Stomach (tissue), 9 donors: ENCODE measurements around the gene IL13. TPM values are rescaled to one million over a fixed set of nuclear protein-coding genes. Genes with fewer than 3 reads are reported as not detected.

Source experiments
- DNase-seq, 2 donors: peaks; one replicate each; pipeline versions ENCODE4 v3.0.0 to v3.0.0-alpha.2; 2013 to 2019
- H3K27ac ChIP-seq, 5 donors: fragments of 200-600 bp in 4 of 5; sonication (generic) in 4 of 5; one replicate each; pipeline ENCODE4 v1.5.1; 2013 to 2019; ENCODE audit warnings: mild to moderate bottlenecking in 1 of 5, moderate library complexity in 1 of 5
- H3K27me3 ChIP-seq, 3 donors: fragments of 200-600 bp; sonication (generic); one replicate each; pipeline ENCODE4 v1.5.1; 2017 to 2019; ENCODE audit warnings: mixed run types in 1 of 3
- H3K36me3 ChIP-seq, 4 donors: fragments of 200-600 bp; sonication (generic); 1 replicate in 3 of 4; 2 replicates in 1 of 4; pipeline ENCODE4 v1.5.1; 2016 to 2019
- H3K4me1 ChIP-seq, 4 donors: fragments of 200-600 bp; sonication (generic); one replicate each; pipeline ENCODE4 v1.5.1; 2016 to 2019
- H3K4me3 ChIP-seq, 4 donors: fragments of 200-600 bp; sonication (generic) in 3 of 4; one replicate each; pipeline ENCODE4 v1.5.1; 2016 to 2019; ENCODE audit warnings: mild to moderate bottlenecking in 1 of 4
- H3K9me3 ChIP-seq, 4 donors: fragments of 200-600 bp; sonication (generic); one replicate each; pipeline ENCODE4 v1.5.1; 2016 to 2019
- EP300 ChIP-seq: sonication (generic); formaldehyde crosslinking; IDR thresholded peaks from one replicate; pipeline ENCODE4 v1.6.1; 2017; ENCODE audit warnings: antibody characterized with exemption
- POLR2A ChIP-seq, 4 donors: fragments of 450-650 bp; IDR thresholded peaks; one replicate each; pipeline ENCODE4 v1.6.1; 2016; ENCODE audit warnings: antibody characterized with exemption in 4 of 4, control low read depth in 2 of 4, mild to moderate bottlenecking in 1 of 4, moderate library complexity in 1 of 4
- POLR2AphosphoS5 ChIP-seq, 3 donors: sonication (generic); formaldehyde crosslinking; IDR thresholded peaks; one replicate each; pipeline ENCODE4 v1.6.1; 2016; ENCODE audit warnings: antibody characterized with exemption in 3 of 3
- WGBS, 5 donors: extraction: QIAGEN DNeasy Blood & Tissue Kit in 3 of 5; methylation state at CpG; one replicate each; pipeline versions ENCODE4 v1.1.5 to v1.1.7; 2013 to 2018; 5-methylcytosine and 5-hydroxymethylcytosine counted together
- intact Hi-C: fragments of 100-400 bp; cut with DNase I; formaldehyde crosslinking; loops from one replicate; pipeline ENCODE4 v1.15.1; 2023; ENCODE audit warnings: low total_unique reads
- polyA plus RNA-seq, 3 donors: library from polyadenylated mRNA; stranded (reverse); fragments of 200-250 nt; gene quantifications; one replicate each; pipeline ENCODE4 v1.2.3, GENCODE V29; 2013
- total RNA-seq, 5 donors: library from RNA; depleted of rRNA; stranded (reverse); fragments of >200 nt; gene quantifications; one replicate each; pipeline versions ENCODE4 v1.1.0 to v1.2.3, GENCODE V29; 2014 to 2016
- TF ChIP-seq, protein P1 (sequence below), 7 experiments: fragments of 450-650 bp in 4 of 7; fragments of 200-600 bp in 3 of 7; sonication (generic) in 3 of 7; IDR thresholded peaks; one replicate each; pipeline ENCODE4 v1.5.1; 2016 to 2019; ENCODE audit warnings: antibody characterized with exemption in 7 of 7, control low read depth in 2 of 7, mild to moderate bottlenecking in 1 of 7
- donor health status: healthy with polysubstance abuse.
- donor health status: Bipolar disorder and iron deficiency.
- donor health status: healthy.

Gene IL13
- total and polyA plus RNA-seq, 8 donors, result 0.55 TPM; not detected in 7

DNA sequence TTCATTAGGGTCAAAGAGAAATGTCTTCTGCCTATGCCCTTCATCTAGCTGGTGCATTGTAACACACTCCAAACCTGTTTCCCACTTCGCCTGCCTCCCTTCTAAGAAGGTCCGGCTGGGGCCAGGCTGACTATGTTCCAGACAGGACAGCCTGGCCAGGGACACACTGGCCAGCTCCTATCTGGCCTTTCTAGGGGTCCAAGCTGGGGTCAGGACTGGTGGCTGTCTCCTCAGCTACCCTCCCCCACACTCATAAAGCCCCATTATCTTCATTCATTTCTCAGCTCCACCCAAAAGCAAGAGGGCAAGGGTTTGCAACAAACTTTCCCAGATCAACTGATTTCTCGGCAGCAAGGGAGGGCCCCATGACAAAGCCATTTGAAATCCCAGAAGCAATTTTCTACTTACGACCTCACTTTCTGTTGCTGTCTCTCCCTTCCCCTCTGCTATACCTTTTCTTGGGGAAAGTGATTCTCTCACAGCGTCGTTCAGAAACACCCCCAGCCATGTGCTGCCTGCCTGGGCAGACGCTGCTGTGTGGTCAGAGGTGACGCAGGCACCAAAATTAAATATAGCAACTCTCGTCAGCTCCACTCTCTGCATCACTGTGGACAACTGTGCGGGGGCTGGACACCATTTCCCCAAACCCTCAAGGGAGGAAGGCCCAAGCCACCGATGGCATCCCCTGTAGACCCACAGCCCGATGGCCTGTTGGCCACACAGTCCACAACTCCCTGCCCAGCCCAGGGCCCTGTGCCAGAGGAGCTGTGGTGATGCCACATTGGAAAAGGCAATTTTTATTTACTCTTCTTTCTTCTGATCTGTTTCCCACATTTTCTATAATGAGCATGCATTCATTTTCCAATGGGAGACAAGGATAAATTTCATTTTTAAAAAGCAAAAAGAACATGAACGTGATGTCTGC, 6.1 kb downstream of the IL13 start:
- intact Hi-C loops, result no loop called here
- TF ChIP-seq POLR2A (IDR thresholded peaks at IDR 0.05), result no peak
- TF ChIP-seq, protein P1, sequence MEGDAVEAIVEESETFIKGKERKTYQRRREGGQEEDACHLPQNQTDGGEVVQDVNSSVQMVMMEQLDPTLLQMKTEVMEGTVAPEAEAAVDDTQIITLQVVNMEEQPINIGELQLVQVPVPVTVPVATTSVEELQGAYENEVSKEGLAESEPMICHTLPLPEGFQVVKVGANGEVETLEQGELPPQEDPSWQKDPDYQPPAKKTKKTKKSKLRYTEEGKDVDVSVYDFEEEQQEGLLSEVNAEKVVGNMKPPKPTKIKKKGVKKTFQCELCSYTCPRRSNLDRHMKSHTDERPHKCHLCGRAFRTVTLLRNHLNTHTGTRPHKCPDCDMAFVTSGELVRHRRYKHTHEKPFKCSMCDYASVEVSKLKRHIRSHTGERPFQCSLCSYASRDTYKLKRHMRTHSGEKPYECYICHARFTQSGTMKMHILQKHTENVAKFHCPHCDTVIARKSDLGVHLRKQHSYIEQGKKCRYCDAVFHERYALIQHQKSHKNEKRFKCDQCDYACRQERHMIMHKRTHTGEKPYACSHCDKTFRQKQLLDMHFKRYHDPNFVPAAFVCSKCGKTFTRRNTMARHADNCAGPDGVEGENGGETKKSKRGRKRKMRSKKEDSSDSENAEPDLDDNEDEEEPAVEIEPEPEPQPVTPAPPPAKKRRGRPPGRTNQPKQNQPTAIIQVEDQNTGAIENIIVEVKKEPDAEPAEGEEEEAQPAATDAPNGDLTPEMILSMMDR (IDR thresholded peaks at IDR 0.05), result no peak
- no peak for TF ChIP-seq EP300
- TF ChIP-seq POLR2AphosphoS5 (IDR thresholded peaks at IDR 0.05), result no peak
- Histone ChIP-seq H3K4me3 (no peak overlapping the region), H3K27me3 (peaks cover 0 to 4% (median 0%) of the 10 kb centered on the region in 3 donors), H3K27ac (no peak overlapping the region), H3K4me1 (peaks cover 0 to 12% (median 10%) of the 10 kb centered on the region in 4 donors), H3K36me3 (no peaks in the 10 kb centered on the region), H3K9me3 (no peaks in the 10 kb centered on the region)
- DNase-seq, result peak; percentile 16 to 38
- WGBS, 5 donors, result 81 to 87% (median 84%) methylated on average over 12 to 13 of the region's 13 CpGs

DNA sequence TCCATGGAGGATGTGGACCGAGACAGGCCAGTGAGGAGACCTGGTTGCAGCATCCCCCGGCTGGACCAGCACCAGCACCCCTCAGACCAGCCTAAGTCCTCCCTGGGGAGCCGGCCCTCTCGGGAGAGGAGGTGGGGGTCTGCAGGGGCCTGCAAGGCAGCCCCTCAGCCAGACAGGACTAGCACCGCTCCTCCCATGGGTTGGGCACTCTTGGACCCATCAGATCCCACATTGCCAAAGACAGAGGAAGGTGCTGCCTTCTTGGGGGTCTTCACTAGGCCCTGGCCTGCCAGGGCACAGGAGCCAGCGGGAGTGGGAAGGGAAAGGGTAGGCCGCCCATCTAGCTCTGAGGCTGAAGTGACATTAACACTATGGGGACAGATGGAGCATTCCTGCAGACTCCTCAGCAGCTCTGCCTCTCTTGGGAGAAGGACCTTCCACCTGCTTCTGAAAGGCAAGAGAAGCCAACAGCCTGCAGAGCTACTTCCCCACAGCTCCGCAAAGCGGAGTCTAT, 6.8 kb downstream of the IL13 start:
- Histone ChIP-seq H3K27ac (no peak overlapping the region), H3K4me1 (peaks cover 0 to 12% (median 10%) of the 10 kb centered on the region in 4 donors), H3K9me3 (no peaks in the 10 kb centered on the region), H3K27me3 (peaks cover 0 to under 1% (median 0%) of the 10 kb centered on the region in 3 donors), H3K36me3 (no peaks in the 10 kb centered on the region), H3K4me3 (no peak overlapping the region)
- 97 to 99% (median 98%) methylated on average over 8 to 9 of the region's 9 CpGs for WGBS, 5 donors
- TF ChIP-seq, protein P1 (IDR thresholded peaks at IDR 0.05), result no peak
- no peak for TF ChIP-seq POLR2AphosphoS5 (IDR thresholded peaks at IDR 0.05)
- TF ChIP-seq POLR2A (IDR thresholded peaks at IDR 0.05), result no peak
- no peak for TF ChIP-seq EP300
- peak in 1 of 2 donors; percentile 14 for DNase-seq
- intact Hi-C loops, result no loop called here

DNA sequence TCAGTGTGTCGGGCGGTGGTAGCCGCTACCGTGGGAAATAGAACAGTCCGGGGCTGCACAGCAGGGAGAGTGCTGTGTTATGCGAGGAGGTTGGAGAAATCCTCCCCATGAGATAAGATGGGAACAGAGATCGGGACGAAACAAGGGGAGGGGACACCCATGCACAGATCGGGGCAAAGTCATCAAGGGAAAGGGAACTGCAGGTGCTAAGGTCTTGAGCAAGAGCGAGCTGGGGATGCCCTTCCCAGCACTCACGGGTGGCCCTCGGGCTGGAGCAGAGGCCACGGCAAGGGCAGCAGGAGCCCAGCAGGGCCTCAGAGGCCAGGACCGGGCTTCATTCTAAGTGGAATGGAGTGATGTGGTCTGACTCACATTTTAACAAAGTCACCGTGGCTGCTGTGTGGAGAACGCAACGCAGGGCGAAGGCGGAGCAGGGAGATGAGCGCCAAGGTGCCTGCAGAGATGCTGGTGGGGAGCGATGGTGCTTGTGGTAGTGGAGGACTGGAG, 7.7 kb downstream of the IL13 start:
- intact Hi-C loops, result no loop called here
- WGBS, 5 donors, result 91 to 95% (median 93%) methylated on average over 21 of the region's 21 CpGs
- Histone ChIP-seq H3K4me1 (peaks cover 0 to 12% (median 10%) of the 10 kb centered on the region in 4 donors), H3K27me3 (no peaks in the 10 kb centered on the region), H3K9me3 (no peaks in the 10 kb centered on the region), H3K36me3 (no peaks in the 10 kb centered on the region), H3K27ac (no peak overlapping the region), H3K4me3 (no peak overlapping the region)
- DNase-seq, result no peak
- TF ChIP-seq POLR2A (IDR thresholded peaks at IDR 0.05) (no peak), EP300 (no peak), POLR2AphosphoS5 (IDR thresholded peaks at IDR 0.05) (no peak)
- TF ChIP-seq, protein P1 (IDR thresholded peaks at IDR 0.05), result no peak

DNA sequence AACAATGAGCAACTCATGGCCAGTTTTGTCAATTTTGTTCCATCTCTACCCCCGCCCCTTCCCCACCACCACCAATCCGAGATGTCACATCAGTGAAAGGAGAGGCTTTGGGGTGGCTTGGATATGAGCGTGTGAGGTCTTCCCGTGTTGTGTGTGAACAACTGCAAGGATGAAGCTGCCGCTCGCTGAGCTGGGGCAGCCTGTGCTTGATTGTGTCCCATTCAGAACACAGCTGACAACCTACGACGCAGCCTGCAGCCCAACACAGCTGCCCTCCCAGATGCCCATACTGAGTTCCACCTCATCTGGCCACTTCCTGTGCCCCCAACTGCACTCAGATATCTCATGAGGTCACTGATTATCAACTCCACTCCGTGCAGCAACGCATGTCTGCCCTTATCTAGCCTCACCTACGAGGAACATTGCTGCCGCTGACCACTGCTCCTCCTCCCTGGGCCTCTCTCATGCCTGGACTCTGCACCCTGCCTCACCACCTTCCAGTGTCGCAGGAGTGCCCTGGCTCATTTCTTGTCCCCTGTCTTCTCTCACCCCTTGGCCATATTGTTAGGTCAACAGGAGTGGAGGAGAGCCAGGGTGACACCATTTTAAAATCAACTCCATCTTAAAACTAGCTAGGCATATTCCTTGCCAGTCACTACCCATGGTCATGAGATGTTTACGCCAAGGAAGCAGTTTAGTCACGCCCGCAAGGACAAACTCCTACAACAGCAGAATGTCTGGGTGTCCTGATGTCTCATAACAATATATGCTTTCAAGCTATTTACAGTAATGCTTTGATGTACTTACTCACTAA, 8.5 kb downstream of the IL13 start:
- peak in 1 of 2 donors; percentile 30 for DNase-seq
- H3K27me3 ChIP-seq, result no peaks in the 10 kb centered on the region
- WGBS, 5 donors, result 77 to 86% (median 78%) methylated on average over 16 of the region's 16 CpGs
- no peaks in the 10 kb centered on the region for H3K9me3 ChIP-seq
- peaks cover 0 to 12% (median 10%) of the 10 kb centered on the region in 4 donors for H3K4me1 ChIP-seq
- no peak overlapping the region for H3K4me3 ChIP-seq
- no peak for TF ChIP-seq POLR2A (IDR thresholded peaks at IDR 0.05)
- TF ChIP-seq, protein P1 (IDR thresholded peaks at IDR 0.05), result no peak
- H3K36me3 ChIP-seq, result no peaks in the 10 kb centered on the region
- H3K27ac ChIP-seq, result no peak overlapping the region
- intact Hi-C loops, result no loop called here
